ENCODE results near the gene PNMA6E. TPM values are rescaled to one million over a fixed set of nuclear protein-coding genes. Genes with fewer than 3 reads are reported as not detected.

Gene PNMA6E
- total RNA-seq, 2 experiments from 2014 or later, result not detected

Other genes with a start within 250 kb of the PNMA6E start
- gene MAGEA1, start 222.1 kb downstream of the PNMA6E start, total RNA-seq, result not detected
- not detected for gene PNMA6F, start 79.6 kb downstream of the PNMA6E start, total RNA-seq
- 10 to 100 TPM; 11.3 to 11.5 TPM for gene ZNF275, start 67.2 kb downstream of the PNMA6E start, total RNA-seq
- 1 to 10 TPM; 1.5 to 1.6 TPM for gene ZFP92, start 10.1 kb upstream of the PNMA6E start, total RNA-seq
- 1 to 10 TPM in 1 of 2 experiments, under 1 TPM in 1; 0.74 to 1.1 TPM for gene TREX2, start 44.7 kb upstream of the PNMA6E start, total RNA-seq
- gene HAUS7, start 69.2 kb upstream of the PNMA6E start, total RNA-seq, result 10 to 100 TPM; 59.1 to 62.3 TPM
- gene BGN, start 93.6 kb upstream of the PNMA6E start, total RNA-seq, result not detected
- gene ATP2B3, start 116.3 kb upstream of the PNMA6E start, total RNA-seq, result not detected
- gene CCNQ, start 197.8 kb upstream of the PNMA6E start, total RNA-seq, result 10 to 100 TPM; 18.1 to 18.9 TPM
- under 1 TPM; 0.12 to 0.26 TPM for gene DUSP9, start 245.9 kb upstream of the PNMA6E start, total RNA-seq

Data from activated CD4-positive, alpha-beta memory T cell treated with anti-CD3 and anti-CD28 coated beads for 36 hours (primary cell).